Mononuclear cell (primary cell): ENCODE measurements around the gene SLC6A15. TPM values are rescaled to one million over a fixed set of nuclear protein-coding genes. Genes with fewer than 3 reads are reported as not detected.

Source experiments
- H3K27me3 ChIP-seq: 2 replicates; pipeline ENCODE4 v1.6.0; 2011; ENCODE audit warnings: low read length, control low read depth; ENCODE audit not compliant: insufficient read depth
- H3K4me1 ChIP-seq: 2 replicates; pipeline ENCODE4 v1.5.1; 2011; ENCODE audit warnings: mild to moderate bottlenecking, low read length, control low read depth; ENCODE audit not compliant: insufficient read depth
- H3K4me3 ChIP-seq: 2 replicates; pipeline ENCODE4 v1.5.1; 2011; ENCODE audit warnings: mild to moderate bottlenecking, low read length, moderate library complexity
- H3K9me3 ChIP-seq: 2 replicates; pipeline ENCODE4 v1.5.1; 2011; ENCODE audit warnings: low read depth, mild to moderate bottlenecking, control low read depth, low read length
- total RNA-seq: library from RNA; depleted of rRNA; stranded (reverse); fragments of >200 nt; gene quantifications from one replicate; pipeline ENCODE4 v1.2.3, GENCODE V29; 2012

Gene SLC6A15
- not detected for total RNA-seq

GRCh38 chr12:84912198-84913128 is at the start of gene SLC6A15:
SLC6A15 (minus strand) TSS chr12:84912799; CDS start chr12:84892120, 20,679 bp downstream.
- no peaks in the 10 kb centered on the region for H3K4me1 ChIP-seq
- no peaks in the 10 kb centered on the region for H3K9me3 ChIP-seq
- no peak within 1 kb of the TSS for H3K4me3 ChIP-seq
- peaks cover 47% of the 10 kb centered on the region for H3K27me3 ChIP-seq

GRCh38 chr12:84960918-84961317 is 48.3 kb upstream of the SLC6A15 start:
- H3K4me1 ChIP-seq: no peaks in the 10 kb centered on the region
- H3K4me3 ChIP-seq: no peak overlapping the region
- no peaks in the 10 kb centered on the region for H3K27me3 ChIP-seq
- no peaks in the 10 kb centered on the region for H3K9me3 ChIP-seq

DNA sequence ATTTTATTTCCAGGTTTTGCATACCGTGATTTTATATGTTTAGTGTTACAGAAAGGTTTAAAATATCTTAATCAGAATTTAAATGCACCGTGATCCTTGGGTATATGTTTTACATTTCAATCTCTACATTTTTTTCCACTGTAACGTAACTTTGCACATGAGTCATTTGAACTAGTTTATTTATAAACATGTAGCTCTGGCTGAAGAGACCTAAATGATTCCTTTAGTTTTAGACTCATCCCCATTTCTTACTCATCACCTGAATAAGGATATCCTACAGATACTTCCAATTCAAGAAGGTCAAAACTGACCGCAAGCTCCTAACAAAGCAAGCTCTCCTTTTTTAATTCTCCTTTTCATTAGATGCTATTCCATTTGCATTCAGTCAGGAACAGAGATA is 42.7 kb upstream of the SLC6A15 start:
- H3K9me3 ChIP-seq: no peaks in the 10 kb centered on the region
- H3K4me3 ChIP-seq: no peak overlapping the region
- H3K4me1 ChIP-seq: no peaks in the 10 kb centered on the region
- no peaks in the 10 kb centered on the region for H3K27me3 ChIP-seq

DNA sequence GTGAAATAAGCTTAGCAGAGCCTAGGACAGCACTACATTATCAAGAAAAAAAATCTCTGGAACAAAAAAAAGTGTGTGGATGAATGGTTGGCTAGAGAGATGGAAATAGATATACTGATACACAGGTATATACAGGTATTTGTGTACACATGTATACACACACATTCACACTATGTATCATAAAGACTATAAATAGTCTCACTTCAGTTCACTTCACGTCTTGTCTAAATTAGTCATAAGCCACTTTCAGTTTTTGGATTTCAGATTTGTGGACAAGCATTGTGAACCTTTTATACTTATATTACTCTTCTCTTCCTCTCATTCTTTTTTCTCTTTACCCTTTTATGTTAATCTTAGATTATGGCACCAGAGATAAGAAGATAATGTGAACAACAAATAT is 41.8 kb upstream of the SLC6A15 start:
- Histone ChIP-seq H3K9me3 (no peaks in the 10 kb centered on the region), H3K4me3 (no peak overlapping the region), H3K4me1 (no peaks in the 10 kb centered on the region), H3K27me3 (no peaks in the 10 kb centered on the region)

DNA sequence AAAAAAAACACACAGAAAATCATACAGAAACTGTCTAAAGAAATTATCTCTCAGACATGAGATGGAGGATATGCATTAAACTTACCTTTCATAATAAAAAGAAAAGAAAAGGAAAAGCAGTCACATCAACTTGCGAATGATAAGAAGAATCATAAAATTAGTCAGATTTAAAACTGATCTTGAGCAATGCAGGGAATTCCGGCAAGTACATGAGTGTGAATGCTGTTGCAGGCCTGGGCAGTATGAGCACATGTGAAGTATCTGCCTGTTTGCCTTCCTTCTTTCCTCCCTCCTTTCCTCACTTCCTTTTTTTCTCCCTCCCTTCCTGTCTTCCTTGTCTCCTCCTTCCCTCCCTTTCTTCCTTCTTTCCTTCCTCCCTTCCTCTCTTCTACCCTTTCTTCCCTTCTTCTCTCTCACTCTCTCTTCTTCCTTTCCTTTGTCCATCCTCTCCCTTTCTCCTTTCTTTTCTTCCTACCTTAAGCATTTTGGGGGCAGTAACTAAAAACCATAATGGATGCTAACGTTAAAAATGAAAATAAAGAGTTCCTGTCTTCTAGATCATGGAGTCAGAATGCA is 38.5 kb upstream of the SLC6A15 start:
- Histone ChIP-seq H3K9me3 (no peaks in the 10 kb centered on the region), H3K4me3 (no peak overlapping the region), H3K27me3 (no peaks in the 10 kb centered on the region), H3K4me1 (no peaks in the 10 kb centered on the region)

DNA sequence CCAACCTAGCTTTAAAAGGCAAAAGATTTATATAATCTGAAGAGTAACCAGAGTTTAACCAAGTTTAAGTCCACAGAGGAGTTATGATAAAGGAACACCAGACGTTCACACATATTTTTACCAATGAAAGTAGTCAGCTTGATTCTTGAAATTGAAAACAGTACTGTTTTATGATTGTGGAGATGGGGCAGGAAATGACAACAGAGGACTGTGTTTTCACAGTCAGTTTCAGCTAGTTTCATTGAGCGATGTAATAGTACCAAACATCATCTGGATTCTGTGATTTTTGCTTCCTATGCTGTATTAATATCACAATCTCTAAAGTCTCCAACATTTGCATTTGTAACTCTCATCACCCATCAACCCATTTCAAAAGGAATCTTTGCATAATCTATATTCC is 34.2 kb upstream of the SLC6A15 start:
- Histone ChIP-seq H3K4me1 (no peaks in the 10 kb centered on the region), H3K9me3 (no peaks in the 10 kb centered on the region), H3K4me3 (no peak overlapping the region), H3K27me3 (no peaks in the 10 kb centered on the region)

DNA sequence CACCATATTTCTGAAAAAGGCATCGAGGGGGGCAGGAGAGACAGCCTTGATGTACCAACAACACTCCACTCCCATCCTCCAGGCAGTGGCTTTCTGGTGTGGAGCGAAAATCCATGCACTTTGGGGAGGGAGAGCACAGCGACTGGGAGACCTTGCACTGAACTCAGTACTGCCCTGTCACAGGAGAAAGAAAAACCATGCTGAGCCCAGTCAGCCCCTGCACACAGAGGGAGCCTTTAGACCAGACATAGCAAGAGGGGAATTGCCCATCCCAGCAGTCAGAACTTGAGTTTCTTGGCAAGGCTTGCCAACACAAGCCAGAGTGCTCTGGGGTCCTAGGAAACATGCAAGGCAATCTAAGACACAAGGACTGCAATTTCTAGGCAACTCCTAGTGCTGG is 24.8 kb upstream of the SLC6A15 start:
- no peaks in the 10 kb centered on the region for H3K27me3 ChIP-seq
- H3K9me3 ChIP-seq: no peaks in the 10 kb centered on the region
- no peak overlapping the region for H3K4me3 ChIP-seq
- no peaks in the 10 kb centered on the region for H3K4me1 ChIP-seq

DNA sequence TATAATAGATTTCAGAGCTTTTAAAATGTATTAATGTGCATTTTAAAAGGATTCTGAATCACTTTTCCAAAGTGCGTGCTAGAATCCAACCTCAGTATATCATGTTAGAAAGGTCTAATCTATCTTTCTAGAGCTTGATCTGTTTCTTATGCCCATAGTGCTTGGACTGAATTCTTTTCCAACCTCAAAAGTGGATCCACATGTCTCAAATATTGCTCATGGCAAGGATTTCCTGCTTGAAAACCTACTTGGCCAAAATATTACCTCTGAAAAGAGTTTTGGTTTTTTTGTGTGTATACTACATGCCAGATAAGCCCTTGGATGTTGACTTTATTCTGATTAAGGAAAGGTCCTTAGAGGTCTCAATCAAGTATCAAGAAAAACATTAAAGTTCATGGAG is 16.9 kb upstream of the SLC6A15 start:
- Histone ChIP-seq H3K9me3 (no peaks in the 10 kb centered on the region), H3K4me3 (no peak overlapping the region), H3K4me1 (no peaks in the 10 kb centered on the region), H3K27me3 (no peaks in the 10 kb centered on the region)

GRCh38 chr12:84924981-84925380 is 12.4 kb upstream of the SLC6A15 start:
- Histone ChIP-seq H3K4me3 (no peak overlapping the region), H3K9me3 (no peaks in the 10 kb centered on the region), H3K27me3 (no peaks in the 10 kb centered on the region), H3K4me1 (no peaks in the 10 kb centered on the region)

GRCh38 chr12:84922693-84923092 is 10.1 kb upstream of the SLC6A15 start:
- Histone ChIP-seq H3K4me1 (no peaks in the 10 kb centered on the region), H3K4me3 (no peak overlapping the region), H3K9me3 (no peaks in the 10 kb centered on the region), H3K27me3 (no peaks in the 10 kb centered on the region)

GRCh38 chr12:84920331-84920730 is 7.7 kb upstream of the SLC6A15 start:
- H3K9me3 ChIP-seq: no peaks in the 10 kb centered on the region
- no peaks in the 10 kb centered on the region for H3K27me3 ChIP-seq
- no peak overlapping the region for H3K4me3 ChIP-seq

DNA sequence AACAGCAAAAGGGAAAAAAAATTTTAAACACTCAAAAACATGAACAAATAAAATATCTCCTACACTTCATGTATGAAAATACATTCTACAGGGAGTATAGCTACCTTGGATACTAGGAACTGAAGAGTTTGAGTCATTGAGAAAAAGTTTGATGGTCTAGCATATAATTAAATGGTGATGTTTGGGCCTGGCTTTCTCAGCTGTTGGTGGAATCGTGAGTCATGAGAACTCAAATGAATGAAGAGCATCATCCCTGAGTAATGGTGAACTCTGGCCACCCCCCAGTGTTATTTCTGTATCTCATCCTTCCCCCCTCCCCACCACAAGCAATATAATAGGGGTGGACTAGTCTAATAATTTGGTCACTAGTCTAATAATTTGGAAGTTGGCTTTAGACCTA is 6.7 kb upstream of the SLC6A15 start:
- no peaks in the 10 kb centered on the region for H3K4me1 ChIP-seq

More at GRCh38 chr12:84920331-84920730, 7.7 kb upstream of the SLC6A15 start:
- no peaks in the 10 kb centered on the region for H3K4me1 ChIP-seq

GRCh38 chr12:84913129-84913515 is 523 bp upstream of the SLC6A15 start:
- H3K4me3 ChIP-seq: no peak overlapping the region
- no peaks in the 10 kb centered on the region for H3K4me1 ChIP-seq
- H3K9me3 ChIP-seq: no peaks in the 10 kb centered on the region
- H3K27me3 ChIP-seq: peaks cover 47% of the 10 kb centered on the region

More for the DNA sequence above, 6.7 kb upstream of the SLC6A15 start:
- no peak overlapping the region for H3K4me3 ChIP-seq
- H3K9me3 ChIP-seq: no peaks in the 10 kb centered on the region
- H3K27me3 ChIP-seq: peaks cover 2% of the 10 kb centered on the region

DNA sequence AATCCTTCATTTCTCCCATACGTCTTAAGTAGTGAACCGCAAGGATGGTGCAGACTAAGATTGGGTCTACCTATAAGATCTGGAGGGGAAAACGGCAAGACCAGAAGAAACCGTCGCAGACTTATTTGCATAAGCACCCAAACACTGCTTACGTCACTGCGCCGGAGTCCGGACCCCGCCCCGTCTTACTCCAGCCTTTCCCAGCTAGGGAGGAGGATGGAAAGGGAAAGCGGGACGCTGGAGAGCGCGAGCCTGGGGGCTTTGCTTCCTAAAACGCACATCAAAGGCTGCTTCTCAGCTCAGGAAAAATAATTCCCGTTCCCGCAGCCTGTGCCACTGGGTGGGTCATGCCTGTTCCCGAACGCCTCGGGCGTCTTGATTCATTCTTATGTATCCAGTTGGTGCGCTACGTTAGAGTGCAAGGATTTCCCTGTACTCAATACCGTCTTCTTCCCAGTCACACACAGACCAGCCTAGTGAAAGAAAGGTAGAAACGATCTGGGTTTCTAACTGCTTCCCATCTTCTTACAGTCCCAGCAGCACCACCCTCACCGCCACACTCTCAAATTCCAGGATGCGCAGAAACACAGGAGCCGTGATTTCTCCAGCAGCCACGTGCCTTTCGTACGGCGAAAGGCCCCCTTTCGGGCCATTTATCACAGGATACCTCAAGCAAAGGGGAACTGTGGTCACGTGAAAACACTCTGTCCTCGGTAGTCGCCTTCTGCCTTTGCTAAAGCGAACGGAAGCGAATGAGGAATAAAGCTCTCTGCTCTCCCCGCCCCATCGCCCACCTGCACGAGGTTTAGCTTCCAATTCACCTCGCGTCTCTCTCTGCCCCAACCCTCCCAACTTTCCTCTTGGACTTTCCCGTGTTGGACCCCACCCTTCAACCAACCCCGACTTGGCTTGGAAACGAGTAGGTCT is 1.1 kb downstream of the SLC6A15 start:
- H3K27me3 ChIP-seq: peaks cover 47% of the 10 kb centered on the region
- no peaks in the 10 kb centered on the region for H3K9me3 ChIP-seq
- no peaks in the 10 kb centered on the region for H3K4me1 ChIP-seq
- no peak overlapping the region for H3K4me3 ChIP-seq
